ENCODE results near the gene PTPRM. TPM values are rescaled to one million over a fixed set of nuclear protein-coding genes. Genes with fewer than 3 reads are reported as not detected.

The PTPRM gene
- total RNA-seq, 1 donor from 2014 or later = 10.7 TPM

- no peak overlapping the region for H3K27ac Mint-ChIP-seq
- intact Hi-C loops (cut with micrococcal nuclease) = no loop called here
- H3K27me3 Mint-ChIP-seq (ENCODE audit: insufficient read depth) = peaks cover 17% of the 10 kb centered on the region
- H3K9me3 Mint-ChIP-seq = no peaks in the 10 kb centered on the region
- peaks cover 2% of the 10 kb centered on the region for H3K36me3 Mint-ChIP-seq (ENCODE audit: low read depth)
- H3K4me3 Mint-ChIP-seq = no peak overlapping the region
- peaks cover 9% of the 10 kb centered on the region for H3K4me1 Mint-ChIP-seq (ENCODE audit: low read depth)
- DNase-seq (ENCODE audit: low spot score) = no peak
These were observed 8.4 kb downstream of the PTPRM start for GRCh38 chr18:7575465-7576028.

GRCh38 chr18:7576077-7576476 lies 9.0 kb downstream of the PTPRM start:
- Mint-ChIP-seq H3K27ac (no peak overlapping the region), H3K4me1 (ENCODE audit: low read depth) (peaks cover 9% of the 10 kb centered on the region), H3K9me3 (no peaks in the 10 kb centered on the region), H3K4me3 (no peak overlapping the region), H3K27me3 (ENCODE audit: insufficient read depth) (peaks cover 13% of the 10 kb centered on the region), H3K36me3 (ENCODE audit: low read depth) (peaks cover 2% of the 10 kb centered on the region)
- intact Hi-C loops (cut with micrococcal nuclease) = no loop called here
- DNase-seq (ENCODE audit: low spot score) = no peak

GRCh38 chr18:7576685-7577084 lies 9.6 kb downstream of the PTPRM start:
- Mint-ChIP-seq H3K4me3 (no peak overlapping the region), H3K4me1 (ENCODE audit: low read depth) (peaks cover 9% of the 10 kb centered on the region), H3K27ac (no peak overlapping the region), H3K36me3 (ENCODE audit: low read depth) (peaks cover 2% of the 10 kb centered on the region), H3K9me3 (no peaks in the 10 kb centered on the region), H3K27me3 (ENCODE audit: insufficient read depth) (peaks cover 7% of the 10 kb centered on the region)
- intact Hi-C loops (cut with micrococcal nuclease) = no loop called here
- DNase-seq (ENCODE audit: low spot score) = no peak

- no peak for DNase-seq (ENCODE audit: low spot score)
- peaks cover 6% of the 10 kb centered on the region for H3K4me1 Mint-ChIP-seq (ENCODE audit: low read depth)
- peaks cover 2% of the 10 kb centered on the region for H3K36me3 Mint-ChIP-seq (ENCODE audit: low read depth)
- no peak overlapping the region for H3K4me3 Mint-ChIP-seq
- peaks cover 5% of the 10 kb centered on the region for H3K27me3 Mint-ChIP-seq (ENCODE audit: insufficient read depth)
- H3K27ac Mint-ChIP-seq = no peak overlapping the region
- no peaks in the 10 kb centered on the region for H3K9me3 Mint-ChIP-seq
- intact Hi-C loops (cut with micrococcal nuclease) = no loop called here
These were observed 10.6 kb downstream of the PTPRM start for GRCh38 chr18:7577706-7578105.

GRCh38 chr18:7579176-7579917 lies 12.2 kb downstream of the PTPRM start:
- Mint-ChIP-seq H3K36me3 (ENCODE audit: low read depth) (no peaks in the 10 kb centered on the region), H3K27ac (no peak overlapping the region), H3K4me1 (ENCODE audit: low read depth) (no peaks in the 10 kb centered on the region), H3K27me3 (ENCODE audit: insufficient read depth) (peaks cover 2% of the 10 kb centered on the region), H3K9me3 (no peaks in the 10 kb centered on the region), H3K4me3 (no peak overlapping the region)
- no peak for DNase-seq (ENCODE audit: low spot score)
- intact Hi-C loops (cut with micrococcal nuclease) = no loop called here

- DNase-seq (ENCODE audit: low spot score) = no peak
- H3K27me3 Mint-ChIP-seq (ENCODE audit: insufficient read depth) = peaks cover 2% of the 10 kb centered on the region
- no peak overlapping the region for H3K4me3 Mint-ChIP-seq
- H3K9me3 Mint-ChIP-seq = no peaks in the 10 kb centered on the region
- intact Hi-C loops (cut with micrococcal nuclease) = no loop called here
- no peak overlapping the region for H3K27ac Mint-ChIP-seq
- no peaks in the 10 kb centered on the region for H3K36me3 Mint-ChIP-seq (ENCODE audit: low read depth)
- H3K4me1 Mint-ChIP-seq (ENCODE audit: low read depth) = no peaks in the 10 kb centered on the region
These were observed 12.9 kb downstream of the PTPRM start for GRCh38 chr18:7579918-7580542.

- H3K27me3 Mint-ChIP-seq (ENCODE audit: insufficient read depth) = no peaks in the 10 kb centered on the region
- no peaks in the 10 kb centered on the region for H3K9me3 Mint-ChIP-seq
- H3K4me3 Mint-ChIP-seq = no peak overlapping the region
- no peak overlapping the region for H3K27ac Mint-ChIP-seq
- intact Hi-C loops (cut with micrococcal nuclease) = no loop called here
- H3K36me3 Mint-ChIP-seq (ENCODE audit: low read depth) = no peaks in the 10 kb centered on the region
- DNase-seq (ENCODE audit: low spot score) = no peak
- H3K4me1 Mint-ChIP-seq (ENCODE audit: low read depth) = no peaks in the 10 kb centered on the region
These were observed 17.6 kb downstream of the PTPRM start for GRCh38 chr18:7584646-7585275.

GRCh38 chr18:7585276-7585670 lies 18.2 kb downstream of the PTPRM start:
- H3K9me3 Mint-ChIP-seq = no peaks in the 10 kb centered on the region
- no peak overlapping the region for H3K4me3 Mint-ChIP-seq
- H3K36me3 Mint-ChIP-seq (ENCODE audit: low read depth) = no peaks in the 10 kb centered on the region
- H3K4me1 Mint-ChIP-seq (ENCODE audit: low read depth) = no peaks in the 10 kb centered on the region
- no peak overlapping the region for H3K27ac Mint-ChIP-seq
- H3K27me3 Mint-ChIP-seq (ENCODE audit: insufficient read depth) = no peaks in the 10 kb centered on the region
- intact Hi-C loops (cut with micrococcal nuclease) = no loop called here
- no peak for DNase-seq (ENCODE audit: low spot score)

GRCh38 chr18:7586379-7586778 lies 19.3 kb downstream of the PTPRM start:
- no peak overlapping the region for H3K27ac Mint-ChIP-seq
- no peaks in the 10 kb centered on the region for H3K36me3 Mint-ChIP-seq (ENCODE audit: low read depth)
- H3K9me3 Mint-ChIP-seq = no peaks in the 10 kb centered on the region
- H3K4me3 Mint-ChIP-seq = no peak overlapping the region
- no peaks in the 10 kb centered on the region for H3K4me1 Mint-ChIP-seq (ENCODE audit: low read depth)
- DNase-seq (ENCODE audit: low spot score) = no peak
- intact Hi-C loops (cut with micrococcal nuclease) = no loop called here
- H3K27me3 Mint-ChIP-seq (ENCODE audit: insufficient read depth) = no peaks in the 10 kb centered on the region

GRCh38 chr18:7590826-7591560 lies 23.9 kb downstream of the PTPRM start:
- Mint-ChIP-seq H3K36me3 (ENCODE audit: low read depth) (no peaks in the 10 kb centered on the region), H3K27me3 (ENCODE audit: insufficient read depth) (no peaks in the 10 kb centered on the region), H3K4me1 (ENCODE audit: low read depth) (no peaks in the 10 kb centered on the region), H3K27ac (no peak overlapping the region), H3K9me3 (no peaks in the 10 kb centered on the region), H3K4me3 (no peak overlapping the region)
- no peak for DNase-seq (ENCODE audit: low spot score)
- intact Hi-C loops (cut with micrococcal nuclease) = no loop called here

- Mint-ChIP-seq H3K4me1 (ENCODE audit: low read depth) (no peaks in the 10 kb centered on the region), H3K27me3 (ENCODE audit: insufficient read depth) (no peaks in the 10 kb centered on the region), H3K36me3 (ENCODE audit: low read depth) (no peaks in the 10 kb centered on the region), H3K27ac (no peak overlapping the region), H3K4me3 (no peak overlapping the region), H3K9me3 (no peaks in the 10 kb centered on the region)
- intact Hi-C loops (cut with micrococcal nuclease) = no loop called here
- no peak for DNase-seq (ENCODE audit: low spot score)
These were observed 25.4 kb downstream of the PTPRM start for GRCh38 chr18:7592305-7593071.

- Mint-ChIP-seq H3K36me3 (ENCODE audit: low read depth) (no peaks in the 10 kb centered on the region), H3K4me3 (no peak overlapping the region), H3K27me3 (ENCODE audit: insufficient read depth) (no peaks in the 10 kb centered on the region), H3K4me1 (ENCODE audit: low read depth) (no peaks in the 10 kb centered on the region), H3K27ac (no peak overlapping the region), H3K9me3 (no peaks in the 10 kb centered on the region)
- no peak for DNase-seq (ENCODE audit: low spot score)
- intact Hi-C loops (cut with micrococcal nuclease) = no loop called here
These were observed 26.2 kb downstream of the PTPRM start for GRCh38 chr18:7593218-7593819.

All from activated T-helper 1 cell treated with anti-CD3 and anti-CD28 coated beads, Interleukin-12 subunit alpha, Interleukin-12 subunit beta, Interleukin-2, Interleukin-4 antibody, amounts not matched to agents 30 ng/mL and 10 ng/mL and 1 ng/mL, durations not matched to agents 14 hours and 24 hours and 36 hours (primary cell).